Liver (tissue), 9 donors: ENCODE results near the gene ABHD3. TPM values are rescaled to one million over a fixed set of nuclear protein-coding genes. Genes with fewer than 3 reads are reported as not detected.
A peak's percentile ranks its signal among the peaks of the same experiment; 100 is the strongest.
"Not testable (repeated sequence)": the region's sequence is repeated elsewhere in the genome, so short reads cannot be mapped to it uniquely, and the experiment has no call there.

Source experiments
- DNase-seq: peaks from one replicate; pipeline ENCODE4 v3.0.0-alpha.2; 2017; ENCODE audit warnings: low spot score
- H3K27ac ChIP-seq, 2 donors: one replicate each; pipeline ENCODE4 v1.7.0; 2013; ENCODE audit warnings: inconsistent platforms in 2 of 2, low read length in 2 of 2, control low read depth in 1 of 2, low read depth in 1 of 2, mild to moderate bottlenecking in 1 of 2
- H3K27me3 ChIP-seq, 4 donors: one replicate each; pipeline versions ENCODE4 v1.6.1 to v1.7.0; 2013; ENCODE audit warnings: low read length in 3 of 4, inconsistent platforms in 1 of 4, mild to moderate bottlenecking in 1 of 4, moderate library complexity in 1 of 4; ENCODE audit not compliant: control insufficient read depth in 4 of 4, insufficient read depth in 4 of 4
- H3K36me3 ChIP-seq, 4 donors: one replicate each; pipeline versions ENCODE4 v1.6.1 to v1.7.0; 2013; ENCODE audit warnings: low read length in 3 of 4, mild to moderate bottlenecking in 3 of 4, low read depth in 1 of 4, moderate library complexity in 1 of 4; ENCODE audit not compliant: control insufficient read depth in 4 of 4, insufficient read depth in 3 of 4
- H3K4me1 ChIP-seq, 4 donors: one replicate each; pipeline versions ENCODE4 v1.6.1 to v1.7.0; 2013; ENCODE audit warnings: low read length in 3 of 4, mild to moderate bottlenecking in 3 of 4, moderate library complexity in 1 of 4; ENCODE audit not compliant: control insufficient read depth in 4 of 4, insufficient read depth in 4 of 4
- H3K4me3 ChIP-seq, 3 donors: one replicate each; pipeline versions ENCODE4 v1.6.1 to v1.7.0; 2013; ENCODE audit warnings: low read length in 3 of 3, control low read depth in 1 of 3, low read depth in 1 of 3, mild to moderate bottlenecking in 1 of 3
- H3K9ac ChIP-seq, 2 donors: one replicate each; pipeline ENCODE4 v1.7.0; 2013; ENCODE audit warnings: low read length in 2 of 2, mild to moderate bottlenecking in 2 of 2, moderate library complexity in 2 of 2, control low read depth in 1 of 2, low read depth in 1 of 2
- H3K9me3 ChIP-seq, 4 donors: one replicate each; pipeline versions ENCODE4 v1.6.1 to v1.7.0; 2013; ENCODE audit warnings: low read length in 3 of 4; ENCODE audit not compliant: control insufficient read depth in 4 of 4
- EGR1 ChIP-seq, 2 donors: IDR thresholded peaks; 2 replicates each; pipeline ENCODE4 v1.6.1; 2016 to 2018; ENCODE audit warnings: antibody characterized with exemption in 2 of 2, low read depth in 2 of 2
- FOXA1 ChIP-seq: IDR thresholded peaks from 2 replicates; pipeline ENCODE4 v1.6.1; 2016; ENCODE audit warnings: antibody characterized with exemption
- GABPA ChIP-seq, 2 donors: IDR thresholded peaks in 1 of 2; conservative IDR thresholded peaks in 1 of 2; 2 replicates each; pipeline ENCODE4 v1.6.1; 2016; ENCODE audit warnings: antibody characterized with exemption in 2 of 2, mild to moderate bottlenecking in 1 of 2, moderate library complexity in 1 of 2
- HNF4A ChIP-seq, 2 donors: conservative IDR thresholded peaks; 2 replicates each; pipeline ENCODE4 v1.6.1; 2016; ENCODE audit warnings: antibody characterized with exemption in 2 of 2, mild to moderate bottlenecking in 2 of 2
- HNF4G ChIP-seq: IDR thresholded peaks from 2 replicates; pipeline ENCODE4 v1.6.1; 2016; ENCODE audit warnings: antibody characterized with exemption
- SP1 ChIP-seq: IDR thresholded peaks from 2 replicates; pipeline ENCODE4 v1.6.1; 2018; ENCODE audit warnings: antibody characterized with exemption, mild to moderate bottlenecking
- TAF1 ChIP-seq: conservative IDR thresholded peaks from 2 replicates; pipeline ENCODE4 v1.6.1; 2016; ENCODE audit warnings: antibody characterized with exemption, mild to moderate bottlenecking
- WGBS: extraction: QIAGEN DNeasy Blood & Tissue Kit; methylation state at CpG from one replicate; pipeline ENCODE4 v1.1.7; 2013; 5-methylcytosine and 5-hydroxymethylcytosine counted together
- polyA plus RNA-seq, 2 donors: library from polyadenylated mRNA; stranded (reverse) in 1 of 2; unstranded in 1 of 2; fragments of 200-250 nt in 1 of 2; fragments of >200 nt in 1 of 2; fragmentation: Nextera tagmentation in 1 of 2; extraction: Ambion mirVana in 1 of 2; gene quantifications; one replicate each; pipeline versions ENCODE4 v1.2.1 to v1.2.3, GENCODE V29; 2013 to 2015
- total RNA-seq, 2 donors: library from RNA; depleted of rRNA; stranded (reverse); fragments of >200 nt; gene quantifications; one replicate each; pipeline ENCODE4 v1.2.3, GENCODE V29; 2014
- TF ChIP-seq, protein P1 (sequence below): fragments of 150-350 bp; IDR thresholded peaks from 2 replicates; pipeline ENCODE4 v1.5.1; 2017; ENCODE audit warnings: improper control_type of control experiment, low read depth, low read length; ENCODE audit not compliant: missing input control
- TF ChIP-seq, protein P2 (sequence below): IDR thresholded peaks from 2 replicates; pipeline ENCODE4 v1.6.1; 2016; ENCODE audit warnings: antibody characterized with exemption
- TF ChIP-seq, protein P3 (sequence below): IDR thresholded peaks from 2 replicates; pipeline ENCODE4 v1.6.1; 2016; ENCODE audit warnings: antibody characterized with exemption
- donor health status: healthy.
- donor health status: healthy.
- donor health status: healthy.
- donor health status: healthy.
- donor health status: healthy.

ABHD3 gene
- total and polyA plus RNA-seq, 4 donors, result 20.0 to 48.9 (median 33.2) TPM

DNA sequence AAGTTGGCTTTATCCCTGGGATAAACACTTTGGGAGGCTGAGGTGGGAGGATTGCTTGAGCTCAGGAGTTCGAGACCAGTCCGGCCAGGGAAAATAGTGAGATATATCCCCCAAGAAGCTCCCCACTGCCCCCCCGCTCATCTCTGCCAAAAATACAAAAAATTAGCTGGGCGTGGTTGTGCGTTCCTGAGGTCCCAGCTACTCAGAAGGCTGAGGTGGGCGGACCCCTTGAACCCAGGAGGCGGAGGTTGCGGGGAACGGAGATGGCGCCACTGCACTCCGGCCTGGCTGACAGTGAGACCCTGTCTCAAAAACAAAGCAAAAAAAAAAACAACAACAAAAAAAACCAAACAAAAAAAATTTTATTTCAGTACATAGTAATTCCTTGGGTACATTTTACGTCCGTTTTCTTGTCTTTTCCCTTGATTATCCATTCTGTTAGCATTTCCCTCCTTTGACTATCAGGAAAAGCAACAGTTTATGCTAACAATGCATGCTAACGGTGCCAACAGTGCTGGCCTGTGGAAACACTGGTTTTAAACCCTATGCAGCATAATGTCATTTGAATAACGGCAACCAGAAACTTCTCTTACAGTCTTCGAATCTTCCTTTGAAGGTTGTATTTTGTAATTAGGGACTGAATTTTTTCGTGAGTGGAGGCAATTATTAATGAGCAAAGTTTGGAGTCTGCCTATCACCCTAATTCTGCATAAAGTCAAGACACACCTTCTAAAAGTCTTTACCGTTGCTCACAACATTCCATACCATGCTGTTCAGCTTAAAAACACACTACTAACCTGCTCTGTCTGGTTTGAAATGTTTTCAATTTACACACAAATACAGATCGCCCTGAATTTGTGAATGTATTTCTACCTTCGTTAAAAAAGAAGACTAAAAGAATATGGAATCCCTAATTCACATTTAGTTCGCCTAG is 35.3 kb upstream of the ABHD3 start:
- H3K9ac ChIP-seq, result peak overlapping the region in 1 of 2 donors; percentile 82
- H3K4me1 ChIP-seq, result peaks cover 2 to 13% (median 11%) of the 10 kb centered on the region in 4 donors
- TF ChIP-seq, protein P1, sequence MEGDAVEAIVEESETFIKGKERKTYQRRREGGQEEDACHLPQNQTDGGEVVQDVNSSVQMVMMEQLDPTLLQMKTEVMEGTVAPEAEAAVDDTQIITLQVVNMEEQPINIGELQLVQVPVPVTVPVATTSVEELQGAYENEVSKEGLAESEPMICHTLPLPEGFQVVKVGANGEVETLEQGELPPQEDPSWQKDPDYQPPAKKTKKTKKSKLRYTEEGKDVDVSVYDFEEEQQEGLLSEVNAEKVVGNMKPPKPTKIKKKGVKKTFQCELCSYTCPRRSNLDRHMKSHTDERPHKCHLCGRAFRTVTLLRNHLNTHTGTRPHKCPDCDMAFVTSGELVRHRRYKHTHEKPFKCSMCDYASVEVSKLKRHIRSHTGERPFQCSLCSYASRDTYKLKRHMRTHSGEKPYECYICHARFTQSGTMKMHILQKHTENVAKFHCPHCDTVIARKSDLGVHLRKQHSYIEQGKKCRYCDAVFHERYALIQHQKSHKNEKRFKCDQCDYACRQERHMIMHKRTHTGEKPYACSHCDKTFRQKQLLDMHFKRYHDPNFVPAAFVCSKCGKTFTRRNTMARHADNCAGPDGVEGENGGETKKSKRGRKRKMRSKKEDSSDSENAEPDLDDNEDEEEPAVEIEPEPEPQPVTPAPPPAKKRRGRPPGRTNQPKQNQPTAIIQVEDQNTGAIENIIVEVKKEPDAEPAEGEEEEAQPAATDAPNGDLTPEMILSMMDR, result no peak
- TF ChIP-seq, protein P2, sequence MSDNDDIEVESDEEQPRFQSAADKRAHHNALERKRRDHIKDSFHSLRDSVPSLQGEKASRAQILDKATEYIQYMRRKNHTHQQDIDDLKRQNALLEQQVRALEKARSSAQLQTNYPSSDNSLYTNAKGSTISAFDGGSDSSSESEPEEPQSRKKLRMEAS, result no peak
- peak overlapping the region in 2 of 3 donors; percentile 20 to 21 for H3K4me3 ChIP-seq
- 58% methylated on average over 21 of the region's 21 CpGs for WGBS
- H3K27ac ChIP-seq, result peak overlapping the region in 1 of 2 donors; percentile 35
- no peaks in the 10 kb centered on the region for H3K36me3 ChIP-seq
- no peak for DNase-seq
- H3K27me3 ChIP-seq, result no peaks in the 10 kb centered on the region
- H3K9me3 ChIP-seq, result no peaks in the 10 kb centered on the region

DNA sequence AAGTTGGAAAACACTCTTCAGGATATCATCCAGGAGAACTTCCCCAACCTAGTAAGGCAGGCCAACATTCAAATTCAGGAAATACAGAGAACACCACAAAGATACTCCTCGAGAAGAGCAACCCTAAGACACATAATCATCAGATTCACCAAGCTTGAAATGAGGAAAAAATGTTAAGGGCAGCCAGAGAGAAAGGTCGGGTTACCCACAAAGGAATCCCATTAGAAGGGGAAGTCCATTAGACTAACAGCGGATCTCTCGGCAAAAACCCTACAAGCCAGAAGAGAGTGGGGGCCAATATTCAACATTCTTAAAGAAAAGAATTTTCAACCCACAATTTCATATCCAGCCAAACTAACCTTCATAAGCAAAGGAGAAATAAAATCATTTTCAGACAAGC is 32.4 kb upstream of the ABHD3 start:
- not testable (repeated sequence) for H3K4me3 ChIP-seq, H3K36me3 ChIP-seq, H3K4me1 ChIP-seq, H3K9me3 ChIP-seq, H3K9ac ChIP-seq, H3K27me3 ChIP-seq, DNase-seq, H3K27ac ChIP-seq
- 95% methylated on average over 4 of the region's 4 CpGs for WGBS

DNA sequence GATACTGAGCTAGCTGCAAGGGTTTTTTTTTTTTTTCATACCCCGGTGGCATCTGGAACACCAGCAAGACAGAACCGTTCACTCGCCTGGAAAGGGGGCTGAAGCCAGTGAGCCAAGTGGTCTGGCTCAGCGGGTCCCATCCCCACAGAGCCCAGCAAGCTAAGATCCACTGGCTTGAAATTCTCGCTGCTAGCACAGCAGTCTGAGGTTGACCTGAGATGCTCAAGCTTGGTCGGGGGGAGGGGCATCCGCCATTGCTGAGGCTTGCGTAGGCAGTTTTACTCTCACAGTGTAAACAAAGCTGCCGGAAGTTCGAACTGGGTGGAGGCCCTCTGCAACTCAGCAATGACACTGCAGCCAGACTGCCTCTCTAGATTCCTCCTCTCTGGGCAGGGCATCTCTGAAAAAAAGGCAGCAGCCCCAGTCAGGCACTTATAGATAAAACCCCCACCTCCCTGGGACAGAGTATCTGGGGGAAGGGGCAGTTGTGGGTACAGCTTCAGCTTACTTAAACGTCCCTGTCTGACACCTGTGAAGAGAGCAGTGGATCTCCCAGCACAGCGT is 31.0 kb upstream of the ABHD3 start:
- H3K4me3 ChIP-seq, result no peak overlapping the region
- WGBS, result 67% methylated on average over 12 of the region's 12 CpGs
- H3K9ac ChIP-seq, result no peak overlapping the region
- peaks cover 0 to 7% (median 4%) of the 10 kb centered on the region in 4 donors for H3K4me1 ChIP-seq
- peak; percentile 66 for DNase-seq
- H3K9me3 ChIP-seq, result no peaks in the 10 kb centered on the region
- H3K27ac ChIP-seq, result no peak overlapping the region
- no peak for TF ChIP-seq GABPA (IDR thresholded peaks at IDR 0.05 in 1 of 2, conservative IDR thresholded peaks at IDR 0.05 in 1 of 2)
- TF ChIP-seq TAF1, result no peak
- TF ChIP-seq HNF4G, result no peak
- TF ChIP-seq, protein P3, sequence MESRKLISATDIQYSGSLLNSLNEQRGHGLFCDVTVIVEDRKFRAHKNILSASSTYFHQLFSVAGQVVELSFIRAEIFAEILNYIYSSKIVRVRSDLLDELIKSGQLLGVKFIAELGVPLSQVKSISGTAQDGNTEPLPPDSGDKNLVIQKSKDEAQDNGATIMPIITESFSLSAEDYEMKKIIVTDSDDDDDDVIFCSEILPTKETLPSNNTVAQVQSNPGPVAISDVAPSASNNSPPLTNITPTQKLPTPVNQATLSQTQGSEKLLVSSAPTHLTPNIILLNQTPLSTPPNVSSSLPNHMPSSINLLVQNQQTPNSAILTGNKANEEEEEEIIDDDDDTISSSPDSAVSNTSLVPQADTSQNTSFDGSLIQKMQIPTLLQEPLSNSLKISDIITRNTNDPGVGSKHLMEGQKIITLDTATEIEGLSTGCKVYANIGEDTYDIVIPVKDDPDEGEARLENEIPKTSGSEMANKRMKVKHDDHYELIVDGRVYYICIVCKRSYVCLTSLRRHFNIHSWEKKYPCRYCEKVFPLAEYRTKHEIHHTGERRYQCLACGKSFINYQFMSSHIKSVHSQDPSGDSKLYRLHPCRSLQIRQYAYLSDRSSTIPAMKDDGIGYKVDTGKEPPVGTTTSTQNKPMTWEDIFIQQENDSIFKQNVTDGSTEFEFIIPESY, result no peak
- TF ChIP-seq SP1, result no peak
- TF ChIP-seq EGR1 (IDR thresholded peaks at IDR 0.05; ENCODE audit: low read depth in 2 of 2), result no peak
- no peak for TF ChIP-seq FOXA1
- TF ChIP-seq, protein P1, result no peak
- no peak for TF ChIP-seq HNF4A (conservative IDR thresholded peaks at IDR 0.05)
- H3K27me3 ChIP-seq, result no peaks in the 10 kb centered on the region
- no peaks in the 10 kb centered on the region for H3K36me3 ChIP-seq
